ENCODE results near the gene PLA2G6. TPM values are rescaled to one million over a fixed set of nuclear protein-coding genes. Genes with fewer than 3 reads are reported as not detected.

The PLA2G6 gene
- total RNA-seq, 1 experiment from 2014 or later = 39.8 TPM

- no peaks in the 10 kb centered on the region for H3K9me2 ChIP-seq (ENCODE audit: insufficient read depth)
- H4K20me1 ChIP-seq (ENCODE audit: insufficient read depth) = no peaks in the 10 kb centered on the region; the same call in 1 of the 2 replicates
- ChIA-PET POLR2A (ENCODE audit: unreplicated experiment) (no interaction called here), CTCF (no interaction called here)
- no peak overlapping the region for H3K4me3 ChIP-seq
- H3K36me3 ChIP-seq (ENCODE audit: low read depth) = 0 out of 2 replicates have a peak, but pooled peaks cover 3% of the 10 kb centered on the region
- no peak for DNase-seq
- TF ChIP-seq, protein P1, sequence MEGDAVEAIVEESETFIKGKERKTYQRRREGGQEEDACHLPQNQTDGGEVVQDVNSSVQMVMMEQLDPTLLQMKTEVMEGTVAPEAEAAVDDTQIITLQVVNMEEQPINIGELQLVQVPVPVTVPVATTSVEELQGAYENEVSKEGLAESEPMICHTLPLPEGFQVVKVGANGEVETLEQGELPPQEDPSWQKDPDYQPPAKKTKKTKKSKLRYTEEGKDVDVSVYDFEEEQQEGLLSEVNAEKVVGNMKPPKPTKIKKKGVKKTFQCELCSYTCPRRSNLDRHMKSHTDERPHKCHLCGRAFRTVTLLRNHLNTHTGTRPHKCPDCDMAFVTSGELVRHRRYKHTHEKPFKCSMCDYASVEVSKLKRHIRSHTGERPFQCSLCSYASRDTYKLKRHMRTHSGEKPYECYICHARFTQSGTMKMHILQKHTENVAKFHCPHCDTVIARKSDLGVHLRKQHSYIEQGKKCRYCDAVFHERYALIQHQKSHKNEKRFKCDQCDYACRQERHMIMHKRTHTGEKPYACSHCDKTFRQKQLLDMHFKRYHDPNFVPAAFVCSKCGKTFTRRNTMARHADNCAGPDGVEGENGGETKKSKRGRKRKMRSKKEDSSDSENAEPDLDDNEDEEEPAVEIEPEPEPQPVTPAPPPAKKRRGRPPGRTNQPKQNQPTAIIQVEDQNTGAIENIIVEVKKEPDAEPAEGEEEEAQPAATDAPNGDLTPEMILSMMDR (conservative IDR thresholded peaks at IDR 0.05) = no peak
- no peak for TF ChIP-seq EZH2 (IDR thresholded peaks at IDR 0.05; ENCODE audit: low read depth)
- no peaks in the 10 kb centered on the region for H3K9me3 ChIP-seq (ENCODE audit: insufficient read depth, low read depth)
- no peak overlapping the region for H3K4me2 ChIP-seq
- no peak overlapping the region for H3K27ac ChIP-seq
- no peaks in the 10 kb centered on the region for H3K4me1 ChIP-seq (replicated peaks; ENCODE audit: insufficient read depth)
- H3F3A ChIP-seq (ENCODE audit: insufficient read depth, low read depth) = peaks cover 17% of the 10 kb centered on the region; the same call in 1 of the 2 replicates
- BruUV-seq (replicated peaks) = no TSS peak
- no peaks in the 10 kb centered on the region for H3K27me3 ChIP-seq (ENCODE audit: insufficient read depth, low read depth)
- H3K79me2 ChIP-seq (ENCODE audit: low read depth) = no peaks in the 10 kb centered on the region
- H2AFZ ChIP-seq = no peak overlapping the region
- intact Hi-C loops (cut with micrococcal nuclease; ENCODE audit: unreplicated experiment) = no loop called here
Observed at GRCh38 chr22:38077595-38077994, 104.0 kb downstream of the PLA2G6 start.

DNA sequence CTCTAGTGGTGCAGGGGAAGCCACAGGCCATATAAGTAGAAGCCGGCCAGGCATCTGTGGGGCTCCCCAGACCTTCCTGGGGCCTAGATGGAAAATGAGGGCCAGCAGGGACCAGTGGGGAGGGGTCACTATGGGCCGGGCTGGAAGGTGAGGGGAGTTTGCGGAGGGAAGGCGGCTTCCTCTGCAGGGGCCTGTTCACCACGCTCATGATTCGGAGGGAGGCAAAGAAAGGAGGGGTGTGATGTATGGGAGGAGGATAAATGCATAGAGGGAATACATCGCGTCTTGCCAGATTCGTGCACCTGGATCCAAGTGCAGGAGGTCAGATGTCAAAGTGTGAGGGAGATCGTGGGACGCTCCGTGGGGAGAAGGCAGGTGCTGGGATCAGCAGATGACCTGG, 104.5 kb downstream of the PLA2G6 start:
- H3F3A ChIP-seq (ENCODE audit: insufficient read depth, low read depth) = peaks cover 17% of the 10 kb centered on the region; the same call in 1 of the 2 replicates
- intact Hi-C loops (cut with micrococcal nuclease; ENCODE audit: unreplicated experiment) = no loop called here
- no peak for DNase-seq
- H2AFZ ChIP-seq = no peak overlapping the region
- ChIA-PET CTCF (no interaction called here), POLR2A (ENCODE audit: unreplicated experiment) (no interaction called here)
- no peaks in the 10 kb centered on the region; the same call in 1 of the 2 replicates for H4K20me1 ChIP-seq (ENCODE audit: insufficient read depth)
- H3K4me2 ChIP-seq = no peak overlapping the region
- H3K79me2 ChIP-seq (ENCODE audit: low read depth) = no peaks in the 10 kb centered on the region
- H3K27ac ChIP-seq = no peak overlapping the region
- H3K27me3 ChIP-seq (ENCODE audit: insufficient read depth, low read depth) = no peaks in the 10 kb centered on the region
- TF ChIP-seq, protein P1 (conservative IDR thresholded peaks at IDR 0.05) = no peak
- no peak for TF ChIP-seq EZH2 (IDR thresholded peaks at IDR 0.05; ENCODE audit: low read depth)
- H3K9me3 ChIP-seq (ENCODE audit: insufficient read depth, low read depth) = no peaks in the 10 kb centered on the region
- H3K4me3 ChIP-seq = no peak overlapping the region
- no peaks in the 10 kb centered on the region for H3K4me1 ChIP-seq (replicated peaks; ENCODE audit: insufficient read depth)
- no TSS peak for BruUV-seq (replicated peaks)
- 0 out of 2 replicates have a peak, but pooled peaks cover 3% of the 10 kb centered on the region for H3K36me3 ChIP-seq (ENCODE audit: low read depth)
- no peaks in the 10 kb centered on the region for H3K9me2 ChIP-seq (ENCODE audit: insufficient read depth)

GRCh38 chr22:38075961-38076360, 105.7 kb downstream of the PLA2G6 start:
- Histone ChIP-seq H3K79me2 (ENCODE audit: low read depth) (no peaks in the 10 kb centered on the region), H3K27me3 (ENCODE audit: insufficient read depth, low read depth) (no peaks in the 10 kb centered on the region), H3K4me2 (no peak overlapping the region), H3K9me3 (ENCODE audit: insufficient read depth, low read depth) (no peaks in the 10 kb centered on the region), H3F3A (ENCODE audit: insufficient read depth, low read depth) (peaks cover 17% of the 10 kb centered on the region; the same call in 1 of the 2 replicates), H3K4me3 (no peak overlapping the region), H3K27ac (no peak overlapping the region), H2AFZ (no peak overlapping the region), H3K9me2 (ENCODE audit: insufficient read depth) (no peaks in the 10 kb centered on the region), H3K4me1 (replicated peaks; ENCODE audit: insufficient read depth) (no peaks in the 10 kb centered on the region), H4K20me1 (ENCODE audit: insufficient read depth) (no peaks in the 10 kb centered on the region; the same call in 1 of the 2 replicates), H3K36me3 (ENCODE audit: low read depth) (0 out of 2 replicates have a peak, but pooled peaks cover 3% of the 10 kb centered on the region)
- intact Hi-C loops (cut with micrococcal nuclease; ENCODE audit: unreplicated experiment) = no loop called here
- no TSS peak for BruUV-seq (replicated peaks)
- no peak for TF ChIP-seq EZH2 (IDR thresholded peaks at IDR 0.05; ENCODE audit: low read depth)
- TF ChIP-seq, protein P1 (conservative IDR thresholded peaks at IDR 0.05) = no peak
- no peak for DNase-seq
- ChIA-PET POLR2A (ENCODE audit: unreplicated experiment) (no interaction called here), CTCF (no interaction called here)
